ENCODE measurements around the gene RUNX2. TPM values are rescaled to one million over a fixed set of nuclear protein-coding genes. Genes with fewer than 3 reads are reported as not detected.

The RUNX2 gene
- total and polyA plus RNA-seq, 10 of the 15 experiments (the other 5 are each of a cell fraction or from before 2014, with no cell fraction given): 0.01 to 0.77 (median 0.15) TPM; not detected in 3

DNA sequence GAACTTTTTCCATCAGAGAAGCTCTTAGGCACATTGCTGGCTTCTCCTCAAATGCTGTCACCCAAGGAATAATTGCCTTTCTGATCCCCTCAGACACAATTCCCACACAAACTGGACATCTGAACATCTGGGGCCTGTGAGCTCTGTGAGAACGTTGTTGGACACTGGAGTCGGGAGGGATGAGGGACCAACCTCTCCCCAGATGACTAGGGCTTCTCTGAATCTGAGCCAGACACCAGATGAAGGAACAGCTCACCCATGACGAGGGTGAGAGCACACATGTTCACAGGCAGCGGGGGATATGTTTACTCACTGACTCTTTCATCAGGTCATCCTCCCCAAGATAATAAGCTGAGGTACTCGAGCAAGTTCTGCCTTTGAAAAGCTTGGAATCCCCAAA, 333.5 kb downstream of the RUNX2 start:
- intact Hi-C loops (cut with micrococcal nuclease; ENCODE audit: unreplicated experiment) (no loop called here), in situ Hi-C loops (cut with MboI) (no loop called here)
- no peak overlapping the region for H3K9ac ChIP-seq (ENCODE audit: control insufficient read depth, insufficient read depth, low read length)
- ATAC-seq (no peak), DNase-seq (ENCODE audit: low read depth, low spot score) (no peak), FAIRE-seq (no peak)
- no peak overlapping the region for H2AFZ ChIP-seq (ENCODE audit: control insufficient read depth, low read depth, low read length)
- no peak overlapping the region for H3K27ac ChIP-seq (ENCODE audit: control insufficient read depth, insufficient read depth)
- H3K27me3 ChIP-seq (replicated peaks in 1 of 2; ENCODE audit: control insufficient read depth in 2 of 2, insufficient read depth in 2 of 2, low read length in 1 of 2): peaks cover 5 to 16% of the 10 kb centered on the region in 2 experiments
- BruUV-seq (replicated peaks): no TSS peak
- ChIA-PET SMC1A (ENCODE audit: uncharacterized antibody, unreplicated experiment) (interaction anchor here (1.5 kb wide), 1 partner anchor 21 kb away, joined by 4 read pairs; no protein-coding TSS in a partner anchor), RAD21 (ENCODE audit: unreplicated experiment) (interaction anchor here (1.2 kb wide), 1 partner anchor 260 kb away, joined by 5 read pairs; no protein-coding TSS in a partner anchor), POLR2A (no interaction called here), CTCF (interaction anchor here (0.9 to 1.3 kb wide), 3 partner anchors 27 to 284 kb away, joined by 3 to 4 read pairs (median 3); partner anchors contain the start of gene SUPT3H)
- H3K36me3 ChIP-seq (ENCODE audit: control insufficient read depth in 2 of 2, insufficient read depth in 2 of 2, low read length in 1 of 2): no peaks in the 10 kb centered on the region
- H4K20me1 ChIP-seq (ENCODE audit: control insufficient read depth, insufficient read depth): peaks cover 5% of the 10 kb centered on the region; the same call in 1 of the 2 replicates
- H3K4me3 ChIP-seq: no peak overlapping the region
- no peak for TF ChIP-seq SMAD5 (IDR thresholded peaks at IDR 0.05; ENCODE audit: low read depth)
- TF ChIP-seq, protein P1, sequence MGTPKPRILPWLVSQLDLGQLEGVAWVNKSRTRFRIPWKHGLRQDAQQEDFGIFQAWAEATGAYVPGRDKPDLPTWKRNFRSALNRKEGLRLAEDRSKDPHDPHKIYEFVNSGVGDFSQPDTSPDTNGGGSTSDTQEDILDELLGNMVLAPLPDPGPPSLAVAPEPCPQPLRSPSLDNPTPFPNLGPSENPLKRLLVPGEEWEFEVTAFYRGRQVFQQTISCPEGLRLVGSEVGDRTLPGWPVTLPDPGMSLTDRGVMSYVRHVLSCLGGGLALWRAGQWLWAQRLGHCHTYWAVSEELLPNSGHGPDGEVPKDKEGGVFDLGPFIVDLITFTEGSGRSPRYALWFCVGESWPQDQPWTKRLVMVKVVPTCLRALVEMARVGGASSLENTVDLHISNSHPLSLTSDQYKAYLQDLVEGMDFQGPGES (IDR thresholded peaks at IDR 0.05): no peak
- TF ChIP-seq SUZ12 (IDR thresholded peaks at IDR 0.05; ENCODE audit: unreplicated experiment): no peak
- TF ChIP-seq RELA (IDR thresholded peaks at IDR 0.05; ENCODE audit: borderline replicate concordance, partially characterized antibody): no peak
- no peak for TF ChIP-seq MXI1 (IDR thresholded peaks at IDR 0.05; ENCODE audit: low read depth, low read length)
- no peak for TF ChIP-seq CEBPZ (IDR thresholded peaks at IDR 0.05; ENCODE audit: low read depth, low read length)
- TF ChIP-seq ZNF384 (IDR thresholded peaks at IDR 0.05; ENCODE audit: borderline replicate concordance, low read depth, low read length): no peak
- no peak overlapping the region for H3K4me2 ChIP-seq (ENCODE audit: control insufficient read depth, insufficient read depth)
- no peaks in the 10 kb centered on the region; the same call in 2 of the 3 replicates for H3K9me3 ChIP-seq (replicated peaks; ENCODE audit: control insufficient read depth, insufficient read depth, low read length)
- WGBS (ENCODE audit: insufficient coverage, insufficient replicate concordance, low lambda C conversion rate, missing lambda C conversion rate): 0% methylated on average over 5 of the region's 5 CpGs
- H3K4me1 ChIP-seq (ENCODE audit: control insufficient read depth, insufficient read depth, low read length): no peaks in the 10 kb centered on the region
- no peaks in the 10 kb centered on the region for H3K79me2 ChIP-seq (ENCODE audit: control insufficient read depth, insufficient read depth, low read length)
